Ureter (tissue), 1 donor: ENCODE measurements around the gene SETD2. TPM values are rescaled to one million over a fixed set of nuclear protein-coding genes. Genes with fewer than 3 reads are reported as not detected.
"Not testable (repeated sequence)": the region's sequence is repeated elsewhere in the genome, so short reads cannot be mapped to it uniquely, and the experiment has no call there.

Experiments used
- DNase-seq: peaks from one replicate; pipeline ENCODE4 v3.0.0-alpha.2; 2020; ENCODE audit warnings: low spot score
- total RNA-seq: library from RNA; stranded (reverse); gene quantifications from one replicate; pipeline ENCODE4 v1.2.4, GENCODE V29; 2023
- donor health status: DM: yes; HTN: yes; CAD: no.

The SETD2 gene
- total RNA-seq, 1 donor from 2014 or later = 68.9 TPM

DNA sequence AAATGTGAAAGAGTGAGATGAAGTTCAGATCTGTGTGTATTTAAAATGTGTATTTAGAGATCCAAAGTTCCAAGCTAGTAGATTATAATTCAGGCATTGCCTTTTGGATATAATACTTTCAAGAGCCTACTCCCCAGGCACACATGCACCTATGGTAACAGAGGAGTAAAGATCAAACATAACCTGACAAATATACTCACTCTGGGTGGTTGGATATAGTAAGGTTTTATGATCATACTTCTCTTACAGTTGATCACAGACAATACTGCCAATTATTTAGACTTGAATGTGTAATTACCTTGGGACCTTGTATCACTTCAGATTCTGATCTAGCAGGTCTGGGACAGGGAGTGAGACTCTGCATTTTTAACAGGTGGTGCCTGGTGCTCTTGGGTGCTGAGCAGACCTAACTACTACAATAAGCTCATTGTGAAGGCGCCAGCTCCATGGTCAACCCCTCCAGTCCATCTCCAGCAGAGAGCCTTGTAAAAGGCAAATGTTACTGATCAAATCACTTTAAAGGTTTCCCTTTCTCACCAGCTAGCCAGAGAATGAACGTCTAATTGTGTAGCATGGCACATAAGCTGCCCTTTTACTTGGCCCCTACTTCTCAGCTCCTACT is 128.9 kb downstream of the SETD2 start:
- DNase-seq = no peak

DNA sequence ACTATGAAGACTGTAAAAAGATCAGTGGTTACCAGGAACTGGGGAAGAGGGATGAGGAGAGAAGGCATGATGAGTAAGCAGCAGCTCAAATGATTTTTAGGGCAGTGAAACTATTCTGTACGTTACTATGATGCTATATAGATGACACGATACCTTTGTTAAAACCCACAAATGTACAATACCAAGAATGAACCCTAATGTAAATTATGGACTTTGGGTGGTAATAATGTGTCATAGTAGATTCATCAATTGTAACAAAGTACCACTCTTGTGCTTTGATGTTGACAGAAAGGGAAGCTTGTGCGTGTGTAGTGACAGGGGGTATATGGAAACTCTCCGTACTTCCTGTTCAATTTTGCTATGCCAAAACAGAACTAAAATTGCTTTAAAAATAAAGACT is 132.9 kb downstream of the SETD2 start:
- not testable (repeated sequence) for DNase-seq

DNA sequence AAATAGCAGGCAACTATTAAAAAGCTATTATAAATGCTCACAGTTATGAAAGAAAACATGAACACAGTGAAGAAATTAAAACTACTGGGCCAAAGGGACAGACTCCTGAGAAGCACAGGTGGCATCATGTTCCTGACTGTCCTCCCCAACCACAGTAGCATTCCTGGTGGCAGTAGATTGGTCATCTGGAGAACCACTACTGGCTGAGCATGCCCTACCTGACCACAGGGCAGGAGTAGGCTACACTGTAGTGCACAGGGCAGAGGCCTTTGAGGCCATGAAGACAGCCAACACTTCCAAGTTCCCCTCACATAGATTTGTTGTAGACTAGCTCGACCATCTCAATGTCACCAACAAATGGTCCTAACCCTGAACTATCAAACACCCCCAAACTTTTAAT is 135.2 kb downstream of the SETD2 start:
- no peak for DNase-seq

DNA sequence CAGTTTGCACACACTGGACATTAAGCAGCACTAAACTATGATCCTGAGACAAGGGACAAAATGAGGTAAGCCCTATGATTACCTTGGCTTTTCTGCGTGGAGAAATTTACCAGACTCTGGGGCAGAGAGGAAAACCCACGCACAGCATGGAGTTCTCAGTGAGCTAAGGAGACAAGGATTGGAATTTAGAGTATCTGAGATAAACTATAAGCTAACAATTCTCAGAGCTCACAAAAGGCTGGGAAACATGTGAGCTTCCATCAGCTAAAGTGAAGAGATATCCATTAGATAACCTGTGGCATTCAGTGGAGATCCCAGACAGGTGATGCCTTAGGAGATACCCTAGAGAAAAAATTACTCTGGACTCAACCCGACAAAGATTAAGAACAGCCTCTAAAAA is 135.8 kb downstream of the SETD2 start:
- DNase-seq = no peak

DNA sequence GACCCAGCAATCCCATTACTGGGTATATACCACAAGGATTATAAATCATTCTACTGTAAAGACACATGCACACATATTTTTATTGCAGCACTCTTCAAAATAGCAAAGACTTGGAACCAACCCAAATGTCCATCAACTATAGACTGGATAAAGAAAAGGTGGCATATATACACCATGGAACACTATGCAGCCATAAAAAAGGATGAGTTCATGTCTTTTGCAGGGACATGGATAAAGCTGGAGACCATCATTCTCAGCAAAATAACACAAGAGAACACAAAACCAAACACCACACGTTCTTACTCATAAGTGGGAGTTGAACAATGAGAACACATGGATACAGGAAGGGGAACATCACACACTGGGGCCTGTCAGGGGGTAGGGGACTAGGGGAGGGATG is 137.5 kb downstream of the SETD2 start:
- DNase-seq = not testable (repeated sequence)

DNA sequence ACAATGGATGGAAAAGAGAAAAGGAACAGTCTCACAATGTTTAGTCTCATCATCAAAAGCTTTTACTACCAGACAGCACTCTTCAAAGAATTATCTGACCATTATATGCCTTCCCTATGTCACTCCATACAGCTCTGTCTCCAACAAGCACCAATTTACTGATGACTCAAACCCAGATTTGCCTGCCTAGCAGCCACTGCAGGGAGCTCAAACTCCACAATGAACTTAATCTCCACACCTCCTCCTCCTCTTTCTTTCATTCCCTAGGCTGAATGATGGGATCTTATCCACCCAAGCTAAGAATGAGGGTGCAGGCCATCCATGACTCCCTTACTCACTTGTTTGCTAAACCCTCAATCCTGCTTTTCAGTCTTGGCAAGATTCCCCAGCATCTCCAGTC is 139.0 kb downstream of the SETD2 start:
- DNase-seq = no peak

DNA sequence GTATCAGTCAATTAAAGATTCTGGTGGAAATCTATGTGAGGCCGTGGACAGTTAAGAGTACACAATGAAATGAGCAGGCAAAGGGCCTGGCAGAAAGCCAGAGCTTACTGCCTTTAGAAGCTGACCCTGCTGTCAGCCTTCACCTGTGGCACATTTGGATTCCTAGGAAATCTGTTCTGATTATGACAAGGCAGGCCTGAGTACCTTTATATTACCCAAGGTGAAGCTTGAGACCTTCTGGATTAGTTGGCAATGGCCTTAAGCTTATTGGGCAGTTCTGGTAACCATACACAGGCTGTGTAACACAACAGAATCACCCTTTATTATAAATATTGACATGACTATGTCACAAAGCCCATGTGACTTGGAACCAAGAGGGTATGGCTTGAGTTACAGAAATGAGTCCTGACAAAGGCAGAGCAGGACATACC is 141.3 kb downstream of the SETD2 start:
- DNase-seq = no peak

DNA sequence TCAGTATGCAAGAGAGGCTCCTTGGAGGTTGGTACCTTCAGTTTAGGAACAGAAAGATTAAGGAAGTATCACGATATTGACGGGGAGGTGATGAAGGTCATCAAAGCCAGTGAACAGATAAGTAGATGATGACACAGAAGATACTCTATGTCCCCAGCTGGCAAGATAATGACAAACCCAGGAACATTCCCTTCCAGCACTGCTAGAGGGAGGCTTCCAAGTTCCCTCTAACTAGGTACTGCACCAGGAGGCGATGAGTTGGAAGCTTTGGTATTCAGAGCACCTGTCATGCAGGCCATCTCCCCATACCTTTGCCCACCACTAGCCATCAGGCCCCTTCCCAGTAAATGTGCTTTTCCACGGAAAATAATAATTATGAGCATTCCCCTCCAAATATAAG is 143.6 kb downstream of the SETD2 start:
- no peak for DNase-seq

DNA sequence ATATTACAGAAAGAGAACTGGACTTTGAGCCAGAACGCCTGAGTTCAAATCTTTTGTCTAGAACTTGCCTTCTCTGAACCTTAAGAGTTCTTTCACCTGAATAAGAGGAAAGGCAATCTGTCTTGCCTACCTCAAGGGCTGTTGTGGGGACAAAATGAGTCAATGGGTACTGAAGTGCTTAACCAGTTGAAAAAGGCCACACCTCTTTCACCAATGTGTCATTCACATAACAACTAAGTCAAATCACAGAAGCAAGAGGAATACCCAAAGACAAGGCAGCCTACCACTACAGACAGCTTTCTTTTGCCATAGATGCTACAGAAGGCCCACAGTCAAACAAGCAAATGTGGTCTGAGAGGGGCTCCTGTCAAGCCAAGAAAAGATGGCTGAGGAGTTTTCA is 144.7 kb downstream of the SETD2 start:
- DNase-seq = no peak

DNA sequence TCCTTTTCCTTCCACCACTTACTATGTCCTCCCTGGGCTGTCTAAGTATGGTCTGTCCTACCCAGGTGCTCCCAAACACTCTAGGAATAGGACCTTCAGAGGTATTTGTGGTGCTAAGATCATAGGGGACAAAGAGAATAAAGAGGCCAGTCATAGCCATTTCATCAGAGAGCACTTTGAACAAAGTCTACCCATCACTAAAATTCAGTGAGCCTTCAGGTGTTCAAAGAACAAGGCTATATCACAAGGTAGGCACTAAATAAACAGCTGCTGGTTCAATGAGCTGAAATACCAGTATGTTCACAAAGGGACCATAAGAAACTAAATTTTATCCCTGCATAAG is 145.7 kb downstream of the SETD2 start:
- DNase-seq = no peak

DNA sequence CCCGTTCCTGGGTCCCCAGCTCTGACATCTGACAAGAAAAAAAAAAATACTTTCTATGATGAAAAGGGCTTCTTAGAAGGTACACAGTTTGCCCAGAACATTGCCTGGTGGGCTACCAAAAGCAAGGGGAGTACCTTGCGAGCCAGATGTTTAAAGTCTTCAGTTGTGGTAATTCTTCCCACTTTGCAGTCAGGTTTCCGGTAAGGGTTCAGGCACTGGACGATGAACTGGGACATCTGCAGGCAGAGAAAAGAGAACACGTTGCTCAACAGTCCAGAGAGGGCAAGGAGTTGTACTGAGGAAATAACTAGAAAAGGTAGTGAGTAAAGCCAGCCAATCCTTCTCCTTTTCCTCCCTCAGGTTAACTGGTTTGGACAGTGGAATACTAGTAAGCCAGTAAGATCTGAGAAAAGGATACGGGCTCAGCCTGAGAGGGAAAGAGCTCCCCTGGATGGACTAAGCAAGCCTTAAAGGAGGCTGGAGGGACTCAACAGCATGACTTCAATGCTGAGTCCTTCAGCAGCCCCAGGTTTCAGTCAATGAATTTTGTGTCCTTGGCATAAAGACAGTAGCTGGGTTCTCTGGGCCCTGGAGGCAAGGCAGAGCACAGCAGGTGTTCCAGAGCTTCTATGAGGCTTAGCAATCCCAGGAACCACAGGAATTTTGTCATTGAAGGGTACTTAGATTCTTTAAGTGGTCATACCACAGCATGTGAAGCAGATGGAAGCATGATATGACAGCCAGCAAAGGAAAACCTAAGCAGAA is 146.2 kb downstream of the SETD2 start:
- no peak for DNase-seq

DNA sequence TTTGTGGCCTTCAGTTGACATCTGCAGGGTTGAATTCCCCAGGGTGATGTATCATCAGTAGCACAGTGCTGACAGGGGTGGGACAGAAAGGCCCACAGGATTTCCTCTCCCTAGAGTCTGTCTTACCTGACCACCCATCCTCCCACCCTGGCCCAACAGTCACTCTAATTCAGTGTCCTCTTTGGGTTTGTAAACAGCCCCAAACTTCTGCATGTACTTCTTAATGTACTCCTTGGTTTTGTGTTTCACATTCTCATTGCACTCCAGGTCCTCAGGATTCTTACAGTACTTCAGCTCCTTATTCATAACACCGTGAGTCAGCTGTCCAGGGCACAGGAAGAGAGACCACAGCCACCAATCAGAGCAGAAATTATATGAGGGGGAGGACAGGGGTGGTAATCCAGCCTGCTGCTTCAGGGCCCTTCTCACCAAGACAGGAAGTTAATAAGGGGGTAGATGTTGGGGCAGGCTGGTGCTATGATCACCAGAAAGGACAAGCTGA is 146.9 kb downstream of the SETD2 start:
- DNase-seq = no peak

DNA sequence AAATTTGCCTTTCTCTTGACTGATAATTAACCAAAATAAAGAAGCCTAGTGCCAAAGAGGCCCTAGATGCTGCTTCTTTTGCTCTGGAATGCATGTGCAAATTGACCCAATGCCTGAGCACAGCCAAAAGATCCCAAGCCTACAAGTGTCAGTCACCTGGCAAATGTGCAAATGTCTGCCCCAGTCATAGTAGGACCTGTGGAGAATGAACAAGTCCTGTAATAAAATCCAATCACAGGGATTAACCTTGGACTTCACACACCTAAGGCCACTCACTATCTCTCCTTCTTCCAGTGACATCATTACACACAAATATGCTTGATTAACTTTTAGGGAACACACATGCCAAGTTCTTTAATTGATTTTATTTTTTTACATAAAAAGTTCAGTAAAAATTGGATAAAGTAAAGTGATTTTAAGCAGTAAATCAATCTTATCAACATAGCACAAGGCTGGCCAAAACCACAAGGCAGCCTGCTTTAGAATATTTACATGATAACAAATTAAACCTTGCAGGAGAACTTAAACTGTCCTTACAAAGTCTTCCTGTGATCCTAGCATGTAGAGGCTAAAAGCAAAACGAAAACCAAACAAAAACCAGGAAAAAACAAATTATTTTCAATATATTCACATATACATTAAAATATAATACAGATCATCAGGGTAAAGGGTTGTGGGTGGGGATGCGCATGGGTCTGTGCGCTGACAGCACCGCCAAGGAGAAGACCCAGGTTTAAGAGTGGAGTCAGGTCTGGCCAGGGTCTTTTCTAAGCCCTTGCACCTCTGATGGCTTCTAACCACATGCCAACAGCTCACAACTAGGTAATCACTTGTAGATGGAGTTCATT is 147.6 kb downstream of the SETD2 start:
- no peak for DNase-seq

DNA sequence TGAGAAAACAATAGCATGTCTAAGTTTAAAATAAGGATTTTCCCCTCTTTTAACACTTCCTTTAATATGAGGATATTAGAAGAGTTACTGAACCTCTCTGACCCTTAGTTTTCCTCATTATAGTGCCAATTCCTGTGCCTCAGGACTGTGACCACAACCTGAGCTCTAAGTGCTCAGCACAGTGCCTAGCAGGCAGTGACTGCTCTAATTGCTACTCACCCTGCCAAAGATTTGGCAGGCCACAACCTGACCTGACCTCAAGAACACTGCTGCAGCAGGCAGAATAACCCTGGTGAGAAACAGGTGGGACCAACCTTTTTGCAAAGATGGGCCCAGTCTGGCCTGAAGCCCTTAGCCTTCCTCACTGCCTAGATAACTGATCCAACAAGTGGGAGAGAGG is 148.8 kb downstream of the SETD2 start:
- no peak for DNase-seq

DNA sequence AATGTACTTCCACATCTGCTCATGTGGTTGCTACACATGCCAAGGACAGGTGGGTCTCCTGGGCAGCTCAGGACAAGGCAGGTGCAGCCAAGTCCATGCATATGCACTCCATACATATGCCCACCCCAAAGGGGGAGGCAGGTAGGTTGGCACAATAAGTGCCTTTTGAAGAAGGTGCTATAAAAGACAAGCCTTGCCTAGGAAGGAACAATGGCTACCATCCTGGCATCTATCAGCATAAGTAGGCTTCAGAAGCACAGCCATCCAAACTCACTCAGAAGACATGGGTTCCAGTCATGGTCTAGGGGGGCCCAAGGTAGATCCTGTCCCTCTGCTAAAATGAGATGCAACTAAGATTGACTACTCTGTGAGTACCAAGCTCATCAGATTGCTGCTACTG is 149.9 kb downstream of the SETD2 start:
- no peak for DNase-seq

DNA sequence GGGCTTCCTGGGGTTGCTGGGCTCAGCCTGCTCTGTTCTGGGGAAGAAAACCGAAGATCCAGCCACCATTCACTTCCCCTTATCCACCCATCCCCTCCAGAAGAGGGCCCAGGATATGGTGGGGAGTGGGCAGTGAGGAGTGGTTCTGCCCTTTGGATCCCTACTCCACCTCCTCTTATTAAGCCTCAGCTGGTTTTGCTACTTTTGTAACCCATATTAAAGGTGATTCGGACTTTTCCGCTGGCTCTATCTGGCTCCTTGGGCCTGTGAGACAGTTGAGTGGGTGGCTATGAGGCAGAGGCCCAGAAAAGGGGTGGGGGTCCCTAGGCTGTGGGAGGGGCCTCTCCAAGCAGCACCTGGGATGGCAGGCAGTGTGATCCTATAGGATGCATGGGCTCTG is 150.7 kb downstream of the SETD2 start:
- DNase-seq = no peak

DNA sequence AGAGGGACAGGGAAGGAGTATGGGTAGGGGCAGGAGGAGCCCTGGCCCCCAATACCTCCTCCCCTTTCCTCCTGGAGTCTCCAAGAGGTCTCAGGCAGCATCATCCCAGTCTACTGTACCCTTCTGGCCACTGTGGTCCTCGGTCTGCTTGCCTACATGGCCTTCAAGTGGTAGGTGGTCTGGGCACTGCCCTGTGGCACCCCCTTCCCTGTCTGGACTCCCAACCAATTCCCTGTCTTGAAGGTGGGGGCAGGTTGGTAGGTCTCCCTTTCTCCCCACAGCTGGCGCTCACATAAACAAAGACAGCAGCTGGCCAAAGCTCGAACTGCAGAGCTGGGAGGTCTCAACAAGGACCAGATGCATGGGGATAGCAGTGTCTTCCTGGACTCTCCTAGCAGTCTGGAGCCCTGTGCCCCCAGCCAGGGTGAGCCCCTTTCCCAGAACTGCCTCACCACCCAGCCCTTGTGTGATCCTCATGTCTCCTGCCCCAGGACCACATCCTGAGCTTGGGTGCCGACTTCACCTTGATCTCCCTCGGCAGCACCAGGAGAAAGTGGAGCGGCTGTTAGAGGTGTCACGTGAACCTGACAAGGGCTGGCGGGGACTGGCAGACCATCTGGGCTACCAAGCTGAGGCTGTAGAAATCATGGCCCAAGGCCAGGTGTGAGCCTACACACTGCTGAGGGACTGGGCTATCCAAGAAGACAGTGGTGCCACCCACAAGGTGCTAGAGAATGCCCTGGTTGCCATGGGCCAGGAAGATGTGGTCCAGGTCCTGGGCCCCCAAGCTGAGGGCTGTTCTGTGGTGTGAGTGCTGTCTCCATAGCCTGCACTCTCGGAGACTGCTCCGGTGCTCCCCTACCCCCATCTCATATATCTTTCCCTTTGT is 151.3 kb downstream of the SETD2 start:
- peak; percentile 40 for DNase-seq

DNA sequence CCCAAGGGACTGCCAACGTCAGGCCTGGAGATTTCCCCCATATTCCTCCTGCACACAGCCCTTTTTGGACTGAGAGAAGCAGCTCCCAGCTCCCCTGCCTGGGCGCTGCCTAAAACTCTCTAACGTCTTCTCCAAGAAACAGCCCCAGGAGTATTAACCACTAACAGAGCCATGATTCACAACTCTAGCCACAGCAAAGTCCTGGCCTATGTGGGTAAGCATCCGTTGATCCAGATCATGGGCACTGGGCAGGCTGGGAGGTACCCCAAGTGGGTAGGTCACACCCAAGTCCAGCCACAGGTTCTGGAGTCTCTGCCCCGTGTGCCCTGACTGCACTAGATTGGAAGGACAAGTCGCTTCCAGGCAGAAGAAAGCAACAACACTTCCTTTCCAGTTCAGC is 152.5 kb downstream of the SETD2 start:
- DNase-seq = no peak

DNA sequence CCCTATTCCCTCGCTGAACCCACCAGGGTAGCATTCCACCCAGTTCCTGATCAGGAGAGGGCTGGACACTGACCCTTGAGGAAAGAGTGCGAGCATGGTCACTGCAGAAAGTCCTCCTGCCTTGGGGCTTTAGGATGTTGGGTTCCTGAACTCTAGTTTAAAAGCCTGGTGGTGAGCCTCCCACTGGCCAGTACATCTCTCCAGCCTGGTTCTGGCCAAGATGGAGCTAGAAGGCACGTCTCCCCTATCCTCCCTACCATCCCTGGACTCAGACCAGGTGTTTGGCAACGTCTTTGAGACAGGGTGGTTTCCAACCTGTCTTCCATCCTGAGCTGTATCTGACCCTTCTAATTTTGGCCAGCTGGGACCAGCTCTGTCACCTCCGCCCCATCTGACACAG is 153.0 kb downstream of the SETD2 start:
- DNase-seq = no peak

DNA sequence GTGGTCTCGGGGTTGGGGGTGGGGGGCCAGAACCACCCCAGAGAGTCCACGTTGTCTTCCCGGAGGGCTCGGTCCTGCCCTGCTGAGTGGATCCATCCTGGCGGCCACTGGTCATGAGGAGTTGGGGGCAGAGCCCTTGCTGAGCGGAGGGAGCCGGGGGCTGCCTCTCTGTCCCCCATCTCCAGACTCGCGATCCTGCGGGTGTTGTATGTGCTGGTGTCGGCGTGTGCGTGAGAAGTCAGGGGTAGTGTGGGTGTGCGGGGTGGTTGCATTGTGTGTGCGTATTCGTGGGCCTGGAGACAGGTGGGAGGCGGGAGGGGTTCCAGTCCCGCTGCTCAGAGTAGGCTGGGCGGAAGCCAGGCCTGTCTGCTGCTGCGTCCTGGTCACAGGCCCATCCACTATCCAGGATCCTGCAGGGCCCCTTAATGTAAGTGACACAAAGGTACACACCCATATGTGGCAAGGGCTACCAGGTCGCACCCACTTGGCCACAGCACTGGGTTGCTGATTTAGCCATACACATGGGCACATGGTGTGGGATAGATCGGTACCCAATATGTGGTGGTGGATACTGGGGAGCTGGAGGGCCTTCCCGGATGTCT is 153.7 kb downstream of the SETD2 start:
- DNase-seq = peak; percentile 40
